ENCODE results near the gene KRTAP9-1. TPM values are rescaled to one million over a fixed set of nuclear protein-coding genes. Genes with fewer than 3 reads are reported as not detected.

KRTAP9-1 gene
- total and polyA plus RNA-seq, 10 donors: not detected

DNA sequence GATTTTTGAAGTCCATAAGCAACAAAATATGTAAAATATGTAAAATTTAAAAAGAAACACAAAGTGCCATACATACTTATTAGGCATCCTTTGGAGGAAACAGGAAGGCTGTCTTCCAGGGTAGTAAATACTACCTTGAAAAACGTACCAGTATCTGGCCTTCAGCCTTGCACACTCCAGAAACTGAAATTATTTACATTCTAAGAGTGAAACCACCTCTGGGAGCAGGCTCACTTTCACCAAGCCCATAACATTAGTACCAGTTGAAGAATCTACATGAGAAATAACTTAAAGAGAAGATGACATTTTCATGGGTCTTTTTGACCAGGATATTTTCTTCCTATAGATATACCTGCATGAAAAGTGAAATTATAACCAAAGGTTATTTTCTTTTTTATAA, 6.4 kb downstream of the KRTAP9-1 start:
- no peak overlapping the region for H3K27ac ChIP-seq
- 19 to 54% (median 33%) methylated on average over 1 of the region's 1 CpG for WGBS, 5 donors
- no peak overlapping the region for H3K4me3 ChIP-seq
- no peaks in the 10 kb centered on the region for H3K36me3 ChIP-seq
- DNase-seq: no peak
- TF ChIP-seq, protein P1, sequence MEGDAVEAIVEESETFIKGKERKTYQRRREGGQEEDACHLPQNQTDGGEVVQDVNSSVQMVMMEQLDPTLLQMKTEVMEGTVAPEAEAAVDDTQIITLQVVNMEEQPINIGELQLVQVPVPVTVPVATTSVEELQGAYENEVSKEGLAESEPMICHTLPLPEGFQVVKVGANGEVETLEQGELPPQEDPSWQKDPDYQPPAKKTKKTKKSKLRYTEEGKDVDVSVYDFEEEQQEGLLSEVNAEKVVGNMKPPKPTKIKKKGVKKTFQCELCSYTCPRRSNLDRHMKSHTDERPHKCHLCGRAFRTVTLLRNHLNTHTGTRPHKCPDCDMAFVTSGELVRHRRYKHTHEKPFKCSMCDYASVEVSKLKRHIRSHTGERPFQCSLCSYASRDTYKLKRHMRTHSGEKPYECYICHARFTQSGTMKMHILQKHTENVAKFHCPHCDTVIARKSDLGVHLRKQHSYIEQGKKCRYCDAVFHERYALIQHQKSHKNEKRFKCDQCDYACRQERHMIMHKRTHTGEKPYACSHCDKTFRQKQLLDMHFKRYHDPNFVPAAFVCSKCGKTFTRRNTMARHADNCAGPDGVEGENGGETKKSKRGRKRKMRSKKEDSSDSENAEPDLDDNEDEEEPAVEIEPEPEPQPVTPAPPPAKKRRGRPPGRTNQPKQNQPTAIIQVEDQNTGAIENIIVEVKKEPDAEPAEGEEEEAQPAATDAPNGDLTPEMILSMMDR (IDR thresholded peaks at IDR 0.05 in 8 of 11, conservative IDR thresholded peaks at IDR 0.05 in 3 of 11): no peak
- TF ChIP-seq POLR2A (IDR thresholded peaks at IDR 0.05): no peak
- TF ChIP-seq POLR2AphosphoS5 (IDR thresholded peaks at IDR 0.05): no peak
- intact Hi-C loops (cut with DNase I; ENCODE audit: low total_unique reads): no loop called here
- no peaks in the 10 kb centered on the region for H3K4me1 ChIP-seq
- no peaks in the 10 kb centered on the region for H3K27me3 ChIP-seq (replicated peaks in 1 of 7)
- H3K9me3 ChIP-seq: peaks cover 0 to 22% (median 8%) of the 10 kb centered on the region in 8 donors

DNA sequence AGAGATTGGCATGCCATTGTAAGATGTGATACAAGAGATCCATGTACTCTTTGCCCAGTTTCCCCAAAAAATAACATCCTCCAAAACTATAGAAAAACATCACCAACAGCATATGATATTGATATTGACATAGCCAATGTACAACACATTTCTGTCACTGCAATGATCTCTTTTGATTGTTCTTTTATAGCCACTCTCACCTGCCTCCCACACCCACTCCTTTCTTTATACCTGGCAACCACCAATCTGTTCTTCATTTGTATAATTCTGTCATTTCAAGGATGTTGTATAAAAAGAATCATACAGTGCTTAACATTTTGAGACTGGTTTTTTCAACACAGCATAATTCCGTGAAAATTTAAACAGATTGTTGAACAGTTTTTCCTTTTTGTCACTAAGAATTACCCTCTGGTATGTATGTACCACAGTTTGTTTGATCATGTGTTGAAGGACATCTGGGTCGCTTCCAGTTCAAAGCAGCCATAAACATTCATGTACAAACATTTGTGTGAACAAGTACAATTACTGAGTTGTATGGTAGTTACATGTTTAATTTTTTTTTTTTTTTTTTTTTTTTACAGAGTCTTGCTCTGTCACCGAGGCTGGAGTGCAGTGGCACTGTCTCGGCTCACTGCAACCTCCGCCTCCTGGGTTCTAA, 9.9 kb downstream of the KRTAP9-1 start:
- TF ChIP-seq POLR2A (IDR thresholded peaks at IDR 0.05) (no peak), POLR2AphosphoS5 (IDR thresholded peaks at IDR 0.05) (no peak)
- TF ChIP-seq, protein P1 (IDR thresholded peaks at IDR 0.05 in 8 of 11, conservative IDR thresholded peaks at IDR 0.05 in 3 of 11): no peak
- no peaks in the 10 kb centered on the region for H3K27me3 ChIP-seq (replicated peaks in 1 of 7)
- peaks cover 0 to 16% (median 4%) of the 10 kb centered on the region in 8 donors for H3K9me3 ChIP-seq
- 70 to 94% (median 80%) methylated on average over 4 to 5 of the region's 5 CpGs for WGBS, 5 donors
- H3K4me1 ChIP-seq: no peaks in the 10 kb centered on the region
- no peak overlapping the region for H3K4me3 ChIP-seq
- H3K36me3 ChIP-seq: no peaks in the 10 kb centered on the region
- H3K27ac ChIP-seq: no peak overlapping the region
- DNase-seq: no peak
- intact Hi-C loops (cut with DNase I; ENCODE audit: low total_unique reads): no loop called here

DNA sequence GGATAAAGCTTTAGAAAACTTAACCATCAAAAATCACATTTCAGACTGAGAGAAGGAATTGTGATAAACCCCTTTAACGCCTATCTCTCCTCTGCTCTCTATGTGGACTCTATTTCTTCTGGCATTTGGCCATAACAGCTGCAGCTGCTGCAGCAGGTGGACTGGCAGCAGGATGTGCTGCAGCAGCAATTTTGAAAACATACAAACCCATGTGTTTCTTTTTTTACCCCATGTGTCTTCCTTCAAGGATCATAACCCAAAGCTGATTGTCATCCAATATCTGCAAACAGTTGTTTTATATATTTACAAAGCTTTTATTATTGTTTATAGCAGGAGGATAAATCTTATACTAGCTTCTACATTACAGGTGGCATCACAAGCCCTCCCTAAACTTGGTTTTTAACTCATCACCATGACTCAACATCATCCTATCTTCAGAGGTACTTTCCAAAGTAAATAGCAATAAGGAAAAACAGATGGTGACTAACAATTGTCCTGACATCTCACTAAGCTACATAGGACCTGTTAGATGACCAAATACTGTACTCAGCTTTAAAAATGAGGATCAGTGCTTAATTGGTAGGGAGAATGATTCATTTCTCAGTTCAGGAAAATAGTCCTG, 22.3 kb downstream of the KRTAP9-1 start:
- no peaks in the 10 kb centered on the region for H3K36me3 ChIP-seq
- WGBS, 5 donors: 50 to 73% (median 62%) methylated on average over 1 of the region's 1 CpG
- no peaks in the 10 kb centered on the region for H3K9me3 ChIP-seq
- no peak for DNase-seq
- intact Hi-C loops (cut with DNase I; ENCODE audit: low total_unique reads): no loop called here
- H3K27ac ChIP-seq: no peak overlapping the region
- peaks cover 0 to 3% (median 0%) of the 10 kb centered on the region in 6 donors for H3K4me1 ChIP-seq
- no peak for TF ChIP-seq POLR2AphosphoS5 (IDR thresholded peaks at IDR 0.05)
- TF ChIP-seq POLR2A (IDR thresholded peaks at IDR 0.05): no peak
- TF ChIP-seq, protein P1 (IDR thresholded peaks at IDR 0.05 in 8 of 11, conservative IDR thresholded peaks at IDR 0.05 in 3 of 11): no peak
- no peak overlapping the region for H3K4me3 ChIP-seq
- peaks cover 0 to 37% (median 7%) of the 10 kb centered on the region in 7 donors for H3K27me3 ChIP-seq (replicated peaks in 1 of 7)

DNA sequence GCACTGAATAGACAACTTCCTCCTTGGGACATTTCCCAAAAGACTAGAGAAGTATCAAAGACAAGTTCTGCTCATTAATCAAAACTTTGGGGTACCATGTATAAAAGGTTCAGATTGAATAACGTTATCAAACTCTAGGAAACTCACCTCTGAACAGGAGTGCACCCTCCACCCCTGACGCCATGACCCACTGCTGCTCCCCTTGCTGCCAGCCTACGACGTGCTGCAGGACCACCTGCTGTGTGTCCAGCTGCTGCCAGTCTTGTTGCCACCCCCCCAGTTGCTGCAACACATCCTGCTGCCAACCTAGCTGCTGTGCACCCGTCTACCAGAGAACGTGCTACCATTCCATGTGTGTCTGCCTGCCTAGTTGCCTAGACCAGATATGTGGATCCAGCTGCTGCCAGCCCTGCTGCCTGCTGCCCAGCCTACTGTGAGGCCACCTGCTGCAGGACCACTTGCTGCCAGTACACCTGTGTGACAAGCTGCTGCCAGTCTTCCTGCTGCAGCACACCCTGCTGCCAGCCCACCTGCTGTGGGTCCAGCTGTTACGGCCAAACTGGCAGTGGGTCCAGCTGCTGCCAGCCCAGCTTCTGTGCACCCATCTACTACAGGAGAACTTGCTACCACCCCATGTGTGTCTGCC, 23.0 kb downstream of the KRTAP9-1 start:
- 70 to 86% (median 79%) methylated on average over 4 to 7 of the region's 7 CpGs for WGBS, 5 donors

More for the DNA sequence above, 23.0 kb downstream of the KRTAP9-1 start:
- Histone ChIP-seq H3K4me3 (no peak overlapping the region), H3K9me3 (no peaks in the 10 kb centered on the region), H3K27ac (no peak overlapping the region), H3K27me3 (replicated peaks in 1 of 7) (peaks cover 0 to 38% (median 7%) of the 10 kb centered on the region in 7 donors), H3K36me3 (no peaks in the 10 kb centered on the region), H3K4me1 (peaks cover 0 to 3% (median 0%) of the 10 kb centered on the region in 6 donors)
- DNase-seq: no peak
- TF ChIP-seq, protein P1 (IDR thresholded peaks at IDR 0.05 in 8 of 11, conservative IDR thresholded peaks at IDR 0.05 in 3 of 11): no peak
- TF ChIP-seq POLR2A (IDR thresholded peaks at IDR 0.05): no peak
- TF ChIP-seq POLR2AphosphoS5 (IDR thresholded peaks at IDR 0.05): no peak
- intact Hi-C loops (cut with DNase I; ENCODE audit: low total_unique reads): no loop called here
